Measurements from ENCODE around the gene SLC16A12. TPM values are rescaled to one million over a fixed set of nuclear protein-coding genes. Genes with fewer than 3 reads are reported as not detected.

SLC16A12 gene
- total RNA-seq, 1 experiment from 2014 or later: 1.0 TPM

DNA sequence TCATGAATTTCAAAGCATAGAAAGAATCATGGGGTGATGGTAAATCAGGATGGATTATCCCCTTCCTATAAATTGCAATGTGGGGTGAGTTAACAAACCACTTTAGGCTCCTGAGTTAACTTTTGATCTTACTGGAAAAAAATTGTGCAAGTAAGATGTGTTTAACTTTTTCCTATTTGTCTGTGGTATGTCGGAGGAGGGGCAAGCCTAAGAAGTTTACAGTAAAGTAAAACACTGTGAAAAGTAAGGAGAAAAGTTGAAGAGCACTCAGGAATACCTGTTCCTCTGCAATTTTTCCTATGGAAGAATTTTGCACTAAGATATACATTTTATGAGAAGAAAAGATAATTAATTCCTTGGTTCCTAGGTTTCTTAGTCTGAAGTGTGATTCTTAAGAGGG is 76.6 kb downstream of the SLC16A12 start:
- Mint-ChIP-seq H3K27ac (ENCODE audit: unreplicated experiment) (no peak overlapping the region), H3K9me3 (ENCODE audit: low read depth, unreplicated experiment) (no peaks in the 10 kb centered on the region), H3K4me1 (ENCODE audit: low read depth, unreplicated experiment) (peaks cover 34% of the 10 kb centered on the region), H3K36me3 (ENCODE audit: insufficient read depth, unreplicated experiment) (no peaks in the 10 kb centered on the region), H3K4me3 (ENCODE audit: low read depth, unreplicated experiment) (no peak overlapping the region), H3K27me3 (ENCODE audit: unreplicated experiment) (no peaks in the 10 kb centered on the region)
- BruUV-seq (replicated peaks): no TSS peak
- CTCF ChIA-PET: no interaction called here
- no peak for TF ChIP-seq CTCF (IDR thresholded peaks at IDR 0.05; ENCODE audit: unreplicated experiment)
- DNase-seq: no peak
- intact Hi-C loops (cut with micrococcal nuclease; ENCODE audit: unreplicated experiment): no loop called here

DNA sequence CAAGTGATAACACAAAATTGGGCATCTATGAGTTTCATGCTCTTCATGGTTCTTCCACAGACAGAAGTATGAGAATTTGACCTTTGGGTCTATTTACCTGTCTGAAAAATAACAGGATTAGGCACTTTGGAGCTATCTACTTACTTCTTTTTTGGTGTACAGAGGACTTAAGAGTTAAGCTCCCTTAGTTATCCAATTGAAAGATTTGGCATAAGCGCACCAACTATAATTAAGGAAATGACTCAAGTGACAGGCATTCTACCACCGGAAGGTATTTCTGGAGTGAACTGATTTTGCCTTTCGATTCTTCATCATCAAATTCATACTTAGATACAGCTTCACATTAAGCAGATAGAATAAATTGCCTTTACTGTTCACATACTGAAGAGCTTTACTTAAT is 77.1 kb downstream of the SLC16A12 start:
- DNase-seq: no peak
- Mint-ChIP-seq H3K4me1 (ENCODE audit: low read depth, unreplicated experiment) (peaks cover 34% of the 10 kb centered on the region), H3K4me3 (ENCODE audit: low read depth, unreplicated experiment) (no peak overlapping the region), H3K9me3 (ENCODE audit: low read depth, unreplicated experiment) (no peaks in the 10 kb centered on the region), H3K36me3 (ENCODE audit: insufficient read depth, unreplicated experiment) (no peaks in the 10 kb centered on the region), H3K27me3 (ENCODE audit: unreplicated experiment) (no peaks in the 10 kb centered on the region), H3K27ac (ENCODE audit: unreplicated experiment) (no peak overlapping the region)
- no TSS peak for BruUV-seq (replicated peaks)
- intact Hi-C loops (cut with micrococcal nuclease; ENCODE audit: unreplicated experiment): no loop called here
- CTCF ChIA-PET: interaction anchor here (0.9 kb wide), 1 partner anchor 97 kb away, joined by 6 read pairs; no protein-coding TSS in a partner anchor
- no peak for TF ChIP-seq CTCF (IDR thresholded peaks at IDR 0.05; ENCODE audit: unreplicated experiment)

GRCh38 chr10:89454561-89455347 is 80.6 kb downstream of the SLC16A12 start:
- TF ChIP-seq CTCF (IDR thresholded peaks at IDR 0.05; ENCODE audit: unreplicated experiment): no peak
- no peaks in the 10 kb centered on the region for H3K36me3 Mint-ChIP-seq (ENCODE audit: insufficient read depth, unreplicated experiment)
- BruUV-seq (replicated peaks): no TSS peak

GRCh38 chr10:89452193-89452592 is 83.2 kb downstream of the SLC16A12 start:
- Mint-ChIP-seq H3K27me3 (ENCODE audit: unreplicated experiment) (no peaks in the 10 kb centered on the region), H3K27ac (ENCODE audit: unreplicated experiment) (no peak overlapping the region), H3K36me3 (ENCODE audit: insufficient read depth, unreplicated experiment) (no peaks in the 10 kb centered on the region), H3K4me1 (ENCODE audit: low read depth, unreplicated experiment) (peaks cover 24% of the 10 kb centered on the region), H3K4me3 (ENCODE audit: low read depth, unreplicated experiment) (no peak overlapping the region), H3K9me3 (ENCODE audit: low read depth, unreplicated experiment) (no peaks in the 10 kb centered on the region)
- intact Hi-C loops (cut with micrococcal nuclease; ENCODE audit: unreplicated experiment): no loop called here
- no peak for TF ChIP-seq CTCF (IDR thresholded peaks at IDR 0.05; ENCODE audit: unreplicated experiment)
- CTCF ChIA-PET: interaction anchor here (1.4 kb wide), 1 partner anchor 20 kb away, joined by 3 read pairs; no protein-coding TSS in a partner anchor
- no peak for DNase-seq
- no TSS peak for BruUV-seq (replicated peaks)

More at GRCh38 chr10:89454561-89455347, 80.6 kb downstream of the SLC16A12 start:
- Mint-ChIP-seq H3K4me1 (ENCODE audit: low read depth, unreplicated experiment) (peaks cover 45% of the 10 kb centered on the region), H3K9me3 (ENCODE audit: low read depth, unreplicated experiment) (no peaks in the 10 kb centered on the region), H3K4me3 (ENCODE audit: low read depth, unreplicated experiment) (no peak overlapping the region), H3K27ac (ENCODE audit: unreplicated experiment) (no peak overlapping the region), H3K27me3 (ENCODE audit: unreplicated experiment) (no peaks in the 10 kb centered on the region)
- DNase-seq: no peak
- CTCF ChIA-PET: no interaction called here
- intact Hi-C loops (cut with micrococcal nuclease; ENCODE audit: unreplicated experiment): no loop called here
